GM18951 (cell line): Measurements from ENCODE around the gene ASB7.

Experiments used
- POLR2A ChIP-seq: IDR thresholded peaks from 4 replicates; pipeline ENCODE4 v1.6.1; 2011; ENCODE audit warnings: mild to moderate bottlenecking; ENCODE audit not compliant: insufficient read length, insufficient read depth; ENCODE audit errors: extremely low read depth
- in situ Hi-C: fragments of 300-500 bp; cut with MboI; formaldehyde crosslinking; loops from one replicate; pipeline ENCODE4 v1.12.0; 2022; ENCODE audit warnings: low sequenced_read_pairs, mixed read lengths, inconsistent platforms; ENCODE audit not compliant: unreplicated experiment

Gene ASB7

GRCh38 chr15:100612539-100612938 is 10.2 kb downstream of the ASB7 start:
- in situ Hi-C loops = loop anchor here (25.0 kb wide), 1 partner anchor 650 kb away; the partner anchor contains the start of gene CHSY1
- TF ChIP-seq POLR2A = no peak

GRCh38 chr15:100613208-100613607 is 10.8 kb downstream of the ASB7 start:
- in situ Hi-C loops = loop anchor here (25.0 kb wide), 1 partner anchor 649 kb away; the partner anchor contains the start of gene CHSY1
- no peak for TF ChIP-seq POLR2A

GRCh38 chr15:100614336-100614735 is 11.9 kb downstream of the ASB7 start:
- in situ Hi-C loops = loop anchor here (25.0 kb wide), 1 partner anchor 648 kb away; the partner anchor contains the start of gene CHSY1

GRCh38 chr15:100614918-100615317 is 12.5 kb downstream of the ASB7 start:
- no peak for TF ChIP-seq POLR2A
- in situ Hi-C loops = loop anchor here (25.0 kb wide), 1 partner anchor 647 kb away; the partner anchor contains the start of gene CHSY1

More at GRCh38 chr15:100614336-100614735, 11.9 kb downstream of the ASB7 start:
- no peak for TF ChIP-seq POLR2A

GRCh38 chr15:100615801-100616200 is 13.4 kb downstream of the ASB7 start:
- in situ Hi-C loops = loop anchor here (25.0 kb wide), 1 partner anchor 646 kb away; the partner anchor contains the start of gene CHSY1

GRCh38 chr15:100616700-100617099 is 14.3 kb downstream of the ASB7 start:
- no peak for TF ChIP-seq POLR2A
- in situ Hi-C loops = loop anchor here (25.0 kb wide), 1 partner anchor 646 kb away; the partner anchor contains the start of gene CHSY1

More at GRCh38 chr15:100615801-100616200, 13.4 kb downstream of the ASB7 start:
- no peak for TF ChIP-seq POLR2A

- in situ Hi-C loops = loop anchor here (25.0 kb wide), 1 partner anchor 639 kb away; the partner anchor contains the start of gene CHSY1
These were observed 20.9 kb downstream of the ASB7 start for GRCh38 chr15:100623301-100623700.

GRCh38 chr15:100627789-100628395 is 25.5 kb downstream of the ASB7 start:
- in situ Hi-C loops = no loop called here
- TF ChIP-seq POLR2A = no peak

More at GRCh38 chr15:100623301-100623700, 20.9 kb downstream of the ASB7 start:
- no peak for TF ChIP-seq POLR2A

- TF ChIP-seq POLR2A = no peak
These were observed 26.4 kb downstream of the ASB7 start for GRCh38 chr15:100628746-100629145.

GRCh38 chr15:100631831-100632230 is 29.4 kb downstream of the ASB7 start:
- in situ Hi-C loops = loop anchor here (10.0 kb wide), 2 partner anchors 243 to 373 kb away; partner anchors contain the start of gene ALDH1A3
- TF ChIP-seq POLR2A = no peak

More at GRCh38 chr15:100628746-100629145, 26.4 kb downstream of the ASB7 start:
- in situ Hi-C loops = no loop called here

- in situ Hi-C loops = loop anchor here (10.0 kb wide), 2 partner anchors 241 to 371 kb away; partner anchors contain the start of gene ALDH1A3
- no peak for TF ChIP-seq POLR2A
These were observed 31.3 kb downstream of the ASB7 start for GRCh38 chr15:100633763-100634075.

- TF ChIP-seq POLR2A = no peak
- in situ Hi-C loops = loop anchor here (10.0 kb wide), 2 partner anchors 239 to 369 kb away; partner anchors contain the start of gene ALDH1A3
These were observed 33.1 kb downstream of the ASB7 start for GRCh38 chr15:100635406-100636071.

GRCh38 chr15:100638177-100638730 is 35.9 kb downstream of the ASB7 start:
- no peak for TF ChIP-seq POLR2A
- in situ Hi-C loops = loop anchor here (10.0 kb wide), 2 partner anchors 237 to 367 kb away; partner anchors contain the start of gene ALDH1A3
